ENCODE results near the gene TYRP1.

The TYRP1 gene

DNA sequence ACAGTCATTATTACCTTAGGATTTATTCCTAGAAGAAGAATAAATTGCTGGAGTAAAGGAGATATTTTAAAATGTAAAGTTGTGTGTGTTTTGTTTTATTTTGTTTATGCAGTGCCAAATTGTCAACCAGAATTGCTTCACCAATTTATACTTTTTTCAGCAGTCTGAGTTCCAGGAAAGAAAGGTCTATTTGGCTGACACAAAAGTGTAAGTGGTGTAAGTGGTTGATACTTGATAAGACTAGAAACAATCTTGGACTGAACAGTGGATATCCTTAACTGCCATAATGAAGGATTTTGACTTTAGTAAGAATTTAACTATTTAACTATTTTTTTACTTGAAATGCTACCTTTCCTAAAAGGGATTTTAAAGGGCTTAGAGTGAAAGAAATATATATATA, 37.7 kb downstream of the TYRP1 start:
- no peak for TF ChIP-seq CTCF (IDR thresholded peaks at IDR 0.05; ENCODE audit: control extremely low read depth, extremely low read depth, low read depth, missing control alignments)
- CTCF ChIA-PET = interaction anchor here (1.8 kb wide), 1 partner anchor 89 kb away, joined by 5 read pairs; no protein-coding TSS in a partner anchor
- POLR2A ChIA-PET = no interaction called here
- DNase-seq (ENCODE audit: extremely low spot score) = no peak

- ChIA-PET CTCF (interaction anchor here (1.6 to 3.0 kb wide), 3 partner anchors 10 to 42 kb away, joined by 5 to 13 read pairs (median 5); partner anchors contain the start of gene LURAP1L), POLR2A (no interaction called here)
- no peak for DNase-seq (ENCODE audit: extremely low spot score)
- no peak for TF ChIP-seq CTCF (IDR thresholded peaks at IDR 0.05; ENCODE audit: control extremely low read depth, extremely low read depth, low read depth, missing control alignments)
These were observed 39.8 kb downstream of the TYRP1 start for GRCh38 chr9:12732971-12733370.

DNA sequence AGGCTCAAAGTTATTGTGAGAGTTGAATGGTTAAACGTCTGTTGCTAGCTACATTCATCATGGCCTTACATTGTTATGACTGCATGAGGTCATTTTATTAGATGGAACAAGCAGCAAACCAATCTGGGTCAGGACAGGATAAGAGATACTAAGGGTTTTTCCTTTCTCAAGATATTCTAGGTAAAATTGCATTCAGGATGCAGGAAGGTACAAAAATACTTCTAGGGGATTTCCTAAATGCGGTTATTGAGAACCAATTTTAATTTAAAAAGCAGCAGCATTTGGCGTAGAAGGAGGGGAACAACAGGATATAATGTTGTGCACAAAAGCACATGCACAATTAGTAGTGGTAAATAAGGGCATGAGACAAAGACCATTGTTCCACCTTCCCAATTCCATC, 42.5 kb downstream of the TYRP1 start:
- no peak for DNase-seq (ENCODE audit: extremely low spot score)
- CTCF ChIA-PET = interaction anchor here (2.7 to 4.1 kb wide), 2 partner anchors 10 to 40 kb away, joined by 11 to 12 read pairs; partner anchors contain the start of gene LURAP1L
- POLR2A ChIA-PET = no interaction called here
- TF ChIP-seq CTCF (IDR thresholded peaks at IDR 0.05; ENCODE audit: control extremely low read depth, extremely low read depth, low read depth, missing control alignments) = no peak

- POLR2A ChIA-PET = no interaction called here
- CTCF ChIA-PET = interaction anchor here (1.4 to 4.1 kb wide), 2 partner anchors 13 to 19 kb away, joined by 3 to 12 read pairs; no protein-coding TSS in a partner anchor
- DNase-seq (ENCODE audit: extremely low spot score) = no peak
- no peak for TF ChIP-seq CTCF (IDR thresholded peaks at IDR 0.05; ENCODE audit: control extremely low read depth, extremely low read depth, low read depth, missing control alignments)
These were observed 44.7 kb downstream of the TYRP1 start for GRCh38 chr9:12737871-12738270.

DNA sequence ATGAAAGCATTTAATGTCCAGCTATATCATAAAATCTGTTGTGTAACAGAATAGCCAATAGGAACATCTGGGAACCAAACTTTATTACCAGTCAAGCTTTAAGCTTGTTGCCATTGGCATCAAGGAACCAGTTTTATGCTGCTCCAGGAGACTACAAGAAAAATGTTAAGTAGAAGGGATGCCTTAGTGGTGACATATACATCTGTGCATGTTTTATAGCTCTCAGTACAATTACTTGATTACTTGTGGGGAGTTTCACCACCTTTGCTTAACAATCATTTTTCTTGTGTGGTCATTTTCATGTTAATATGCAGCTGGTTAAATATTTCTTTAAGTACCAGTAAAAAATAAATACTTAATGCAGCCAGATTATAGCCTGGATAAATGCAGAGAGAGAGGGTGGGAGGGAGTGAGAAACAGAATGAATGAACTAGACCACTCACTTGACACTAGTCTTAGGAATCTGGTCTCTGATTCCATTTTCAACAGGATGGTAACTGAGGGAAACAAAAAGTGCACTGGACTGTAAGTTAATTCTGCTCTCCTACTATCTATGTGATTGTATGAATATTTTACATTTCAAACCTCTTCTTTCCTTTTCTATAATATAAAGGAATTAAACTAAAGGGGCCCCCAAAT, 45.9 kb downstream of the TYRP1 start:
- ChIA-PET POLR2A (interaction anchor here (0.5 kb wide), 1 partner anchor 349 kb away, joined by 3 read pairs; no protein-coding TSS in a partner anchor), CTCF (interaction anchor here (1.4 to 1.5 kb wide), 2 partner anchors 10 to 20 kb away, joined by 3 to 4 read pairs; no protein-coding TSS in a partner anchor)
- DNase-seq (ENCODE audit: extremely low spot score) = no peak
- TF ChIP-seq CTCF (IDR thresholded peaks at IDR 0.05; ENCODE audit: control extremely low read depth, extremely low read depth, low read depth, missing control alignments) = no peak

DNA sequence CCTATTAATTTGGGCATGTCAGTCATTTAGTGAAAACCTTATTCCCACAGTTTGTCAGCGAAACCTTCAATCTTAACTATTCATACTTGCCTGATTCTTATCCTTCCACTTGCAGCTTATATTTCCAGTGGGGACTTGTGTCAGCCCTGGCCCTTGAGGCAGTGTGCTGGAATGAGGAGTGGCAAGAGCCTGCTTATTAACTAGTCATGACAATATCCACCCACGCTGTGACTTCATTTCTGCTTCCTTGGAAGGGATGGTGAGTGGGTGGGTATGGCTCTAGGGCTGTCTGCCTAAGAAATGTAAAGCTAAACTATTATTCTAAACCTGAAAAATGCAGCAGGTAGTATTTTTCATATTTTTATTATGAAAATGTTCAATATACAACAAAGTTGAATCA, 47.7 kb downstream of the TYRP1 start:
- CTCF ChIA-PET = interaction anchor here (1.7 kb wide), 1 partner anchor 78 kb away, joined by 4 read pairs; no protein-coding TSS in a partner anchor
- DNase-seq (ENCODE audit: extremely low spot score) = no peak
- POLR2A ChIA-PET = no interaction called here

More for the DNA sequence above, 47.7 kb downstream of the TYRP1 start:
- TF ChIP-seq CTCF (IDR thresholded peaks at IDR 0.05; ENCODE audit: control extremely low read depth, extremely low read depth, low read depth, missing control alignments) = no peak

Data from GM10248 (cell line).